Prostate gland (tissue), 2 donors: ENCODE results near the gene TPST2. TPM values are rescaled to one million over a fixed set of nuclear protein-coding genes. Genes with fewer than 3 reads are reported as not detected.
A peak's percentile ranks its signal among the peaks of the same experiment; 100 is the strongest.

ENCODE experiments used
- DNase-seq: peaks from one replicate; pipeline ENCODE4 v3.0.0-alpha.2; 2019; ENCODE audit warnings: low spot score
- H3K27ac ChIP-seq, 2 donors: fragments of 200-600 bp; sonication (generic); 2 replicates each; pipeline ENCODE4 v1.5.1; 2017 to 2019
- H3K27me3 ChIP-seq: fragments of 200-600 bp; sonication (generic); replicated peaks from 2 replicates; pipeline ENCODE4 v1.5.1; 2019; ENCODE audit not compliant: insufficient read depth
- H3K36me3 ChIP-seq, 2 donors: fragments of 200-600 bp; sonication (generic); 1 replicate in 1 of 2; 2 replicates in 1 of 2; pipeline versions ENCODE4 v1.5.1 to v1.8.1; 2017 to 2019
- H3K4me1 ChIP-seq: fragments of 200-600 bp; sonication (generic); replicated peaks from 2 replicates; pipeline ENCODE4 v1.5.1; 2019
- H3K4me3 ChIP-seq, 2 donors: fragments of 200-600 bp; sonication (generic); 2 replicates each; pipeline ENCODE4 v1.5.1; 2017 to 2019
- H3K9me3 ChIP-seq: fragments of 200-600 bp; sonication (generic); 2 replicates; pipeline ENCODE4 v1.5.1; 2017
- POLR2A ChIP-seq: fragments of 450-650 bp; IDR thresholded peaks from one replicate; pipeline ENCODE4 v1.6.1; 2016; ENCODE audit warnings: antibody characterized with exemption, mild to moderate bottlenecking
- POLR2AphosphoS5 ChIP-seq: sonication (generic); formaldehyde crosslinking; IDR thresholded peaks from one replicate; pipeline ENCODE4 v1.6.1; 2017; ENCODE audit warnings: antibody characterized with exemption
- WGBS: methylation state at CpG from one replicate; pipeline ENCODE4 v1.1.5; 2018; 5-methylcytosine and 5-hydroxymethylcytosine counted together
- intact Hi-C: fragments of 100-400 bp; cut with DNase I; formaldehyde crosslinking; loops from one replicate; pipeline ENCODE4 v1.14.2; 2022
- total RNA-seq, 2 donors: library from RNA; depleted of rRNA; stranded (reverse); fragments of >200 nt; gene quantifications; one replicate each; pipeline ENCODE4 v1.1.0, GENCODE V29; 2016
- TF ChIP-seq, protein P1 (sequence below), 4 experiments: fragments of 200-600 bp in 2 of 4; fragments of 450-650 bp in 2 of 4; sonication (generic) in 2 of 4; IDR thresholded peaks; 1 replicate in 3 of 4; 2 replicates in 1 of 4; pipeline ENCODE4 v1.5.1; 2016 to 2019; ENCODE audit warnings: antibody characterized with exemption in 4 of 4, mild to moderate bottlenecking in 2 of 4, moderate library complexity in 2 of 4

TPST2 gene
- total RNA-seq, 2 donors from 2014 or later = 49.4 to 200 TPM

DNA sequence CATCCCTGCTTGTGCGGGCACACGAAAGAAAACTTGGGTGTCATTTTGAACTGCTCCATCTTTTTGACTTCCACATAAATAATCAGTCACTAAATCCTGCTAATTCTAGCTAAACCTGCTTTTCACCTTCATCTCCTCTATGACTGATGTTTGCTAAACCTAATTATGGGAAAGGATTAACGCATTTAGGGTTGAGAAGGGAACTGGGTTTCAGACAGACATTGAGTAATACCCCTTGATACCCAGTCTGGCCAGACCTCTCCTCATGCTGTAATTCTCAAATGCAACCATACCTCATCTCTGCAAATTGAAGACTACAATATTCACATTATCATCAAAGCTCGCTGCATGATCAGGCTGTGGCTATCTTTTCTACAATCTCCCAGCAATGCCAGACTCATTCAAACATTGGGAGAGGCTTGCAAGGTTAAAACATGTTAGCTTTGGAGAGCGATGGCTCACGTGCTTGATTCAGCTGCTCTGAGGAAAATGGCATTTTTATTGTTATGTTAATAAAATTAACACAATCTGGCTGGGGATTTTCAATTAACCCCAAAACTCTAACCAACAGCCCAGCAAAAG lies 108.7 kb downstream of the TPST2 start:
- intact Hi-C loops = loop anchor here (5.0 kb wide), 1 partner anchor 106 kb away; no protein-coding TSS in a partner anchor
- peak overlapping the region in 1 of 2 donors; percentile 98 for H3K27ac ChIP-seq
- no peaks in the 10 kb centered on the region for H3K27me3 ChIP-seq
- WGBS = 39% methylated on average over 6 of the region's 6 CpGs
- H3K4me3 ChIP-seq = no peak overlapping the region
- H3K4me1 ChIP-seq = peaks cover 43% of the 10 kb centered on the region
- no peaks in the 10 kb centered on the region for H3K9me3 ChIP-seq
- TF ChIP-seq, protein P1, sequence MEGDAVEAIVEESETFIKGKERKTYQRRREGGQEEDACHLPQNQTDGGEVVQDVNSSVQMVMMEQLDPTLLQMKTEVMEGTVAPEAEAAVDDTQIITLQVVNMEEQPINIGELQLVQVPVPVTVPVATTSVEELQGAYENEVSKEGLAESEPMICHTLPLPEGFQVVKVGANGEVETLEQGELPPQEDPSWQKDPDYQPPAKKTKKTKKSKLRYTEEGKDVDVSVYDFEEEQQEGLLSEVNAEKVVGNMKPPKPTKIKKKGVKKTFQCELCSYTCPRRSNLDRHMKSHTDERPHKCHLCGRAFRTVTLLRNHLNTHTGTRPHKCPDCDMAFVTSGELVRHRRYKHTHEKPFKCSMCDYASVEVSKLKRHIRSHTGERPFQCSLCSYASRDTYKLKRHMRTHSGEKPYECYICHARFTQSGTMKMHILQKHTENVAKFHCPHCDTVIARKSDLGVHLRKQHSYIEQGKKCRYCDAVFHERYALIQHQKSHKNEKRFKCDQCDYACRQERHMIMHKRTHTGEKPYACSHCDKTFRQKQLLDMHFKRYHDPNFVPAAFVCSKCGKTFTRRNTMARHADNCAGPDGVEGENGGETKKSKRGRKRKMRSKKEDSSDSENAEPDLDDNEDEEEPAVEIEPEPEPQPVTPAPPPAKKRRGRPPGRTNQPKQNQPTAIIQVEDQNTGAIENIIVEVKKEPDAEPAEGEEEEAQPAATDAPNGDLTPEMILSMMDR (IDR thresholded peaks at IDR 0.05) = no peak
- TF ChIP-seq POLR2AphosphoS5 = no peak
- no peak for TF ChIP-seq POLR2A
- H3K36me3 ChIP-seq = no peaks in the 10 kb centered on the region
- no peak for DNase-seq

DNA sequence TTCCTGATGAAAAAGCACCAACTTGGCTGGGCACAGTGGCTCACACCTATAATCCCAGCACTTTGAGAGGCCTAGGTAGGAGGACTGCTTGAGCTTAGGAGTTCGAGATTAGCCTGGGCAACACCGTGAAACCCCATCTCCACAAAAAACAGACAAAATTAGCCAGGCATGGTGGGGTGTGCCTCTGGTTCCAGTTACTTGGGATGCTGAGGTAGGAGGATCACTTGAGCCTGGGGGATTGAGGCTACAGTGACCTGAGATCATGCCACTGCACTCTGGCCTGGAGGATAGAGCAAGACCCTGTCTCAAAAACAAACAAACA lies 109.4 kb downstream of the TPST2 start:
- intact Hi-C loops = loop anchor here (5.0 kb wide), 1 partner anchor 107 kb away; no protein-coding TSS in a partner anchor
- TF ChIP-seq, protein P1 (IDR thresholded peaks at IDR 0.05) = no peak
- TF ChIP-seq POLR2AphosphoS5 (no peak), POLR2A (no peak)
- H3K4me3 ChIP-seq = no peak overlapping the region
- H3K27ac ChIP-seq = peak overlapping the region; percentile 71 to 98
- no peak for DNase-seq
- H3K36me3 ChIP-seq = no peaks in the 10 kb centered on the region
- H3K4me1 ChIP-seq = peaks cover 43% of the 10 kb centered on the region
- no peaks in the 10 kb centered on the region for H3K27me3 ChIP-seq
- H3K9me3 ChIP-seq = no peaks in the 10 kb centered on the region
- WGBS = 55% methylated on average over 2 of the region's 2 CpGs

DNA sequence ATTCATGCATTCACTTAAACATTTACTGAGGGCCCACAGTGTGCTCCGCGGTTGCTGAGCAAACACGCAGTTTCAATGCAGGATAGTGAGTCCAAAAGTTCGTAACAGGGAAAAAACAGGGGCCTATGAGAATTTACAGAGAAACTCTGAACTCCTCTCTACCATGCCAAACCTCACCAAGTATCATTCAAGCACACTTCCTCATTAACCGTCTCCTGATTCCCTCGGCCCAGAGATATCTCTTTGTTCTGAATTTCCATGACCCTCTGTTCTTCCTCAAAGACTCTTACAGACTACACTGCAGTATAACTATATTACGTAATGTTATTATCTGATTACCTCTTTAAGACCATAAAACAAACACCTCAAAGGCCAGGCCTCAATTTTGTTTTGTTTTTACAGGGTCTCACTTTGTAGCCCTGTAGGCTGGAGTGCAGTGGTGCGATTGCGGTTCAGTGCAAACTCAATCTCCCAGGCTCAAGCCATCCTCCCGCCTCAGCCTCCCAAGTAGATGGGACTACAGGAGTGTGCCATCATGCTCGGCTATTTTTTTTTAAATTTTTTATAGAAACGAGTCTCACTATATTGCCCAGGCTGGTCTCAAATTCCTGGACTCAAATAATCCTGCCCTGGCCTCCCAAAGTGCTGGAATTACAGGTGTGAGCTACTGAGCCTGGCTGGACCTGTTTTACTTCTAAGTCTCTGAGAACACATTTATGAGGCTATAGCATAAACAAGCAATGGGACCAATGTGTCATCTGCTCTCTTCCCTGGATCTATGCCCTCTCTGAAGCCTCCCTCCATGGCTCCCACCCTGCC lies 109.9 kb downstream of the TPST2 start:
- Histone ChIP-seq H3K27ac (peak overlapping the region; percentile 71 to 98), H3K36me3 (no peaks in the 10 kb centered on the region), H3K27me3 (no peaks in the 10 kb centered on the region), H3K4me3 (peak overlapping the region in 1 of 2 donors; percentile 18), H3K4me1 (peaks cover 43% of the 10 kb centered on the region), H3K9me3 (no peaks in the 10 kb centered on the region)
- no peak for TF ChIP-seq POLR2A
- TF ChIP-seq, protein P1 (IDR thresholded peaks at IDR 0.05) = no peak
- peak; percentile 64 for TF ChIP-seq POLR2AphosphoS5
- DNase-seq = peak; percentile 63
- WGBS = 42% methylated on average over 12 of the region's 12 CpGs
- intact Hi-C loops = loop anchor here (5.0 kb wide), 1 partner anchor 107 kb away; no protein-coding TSS in a partner anchor

DNA sequence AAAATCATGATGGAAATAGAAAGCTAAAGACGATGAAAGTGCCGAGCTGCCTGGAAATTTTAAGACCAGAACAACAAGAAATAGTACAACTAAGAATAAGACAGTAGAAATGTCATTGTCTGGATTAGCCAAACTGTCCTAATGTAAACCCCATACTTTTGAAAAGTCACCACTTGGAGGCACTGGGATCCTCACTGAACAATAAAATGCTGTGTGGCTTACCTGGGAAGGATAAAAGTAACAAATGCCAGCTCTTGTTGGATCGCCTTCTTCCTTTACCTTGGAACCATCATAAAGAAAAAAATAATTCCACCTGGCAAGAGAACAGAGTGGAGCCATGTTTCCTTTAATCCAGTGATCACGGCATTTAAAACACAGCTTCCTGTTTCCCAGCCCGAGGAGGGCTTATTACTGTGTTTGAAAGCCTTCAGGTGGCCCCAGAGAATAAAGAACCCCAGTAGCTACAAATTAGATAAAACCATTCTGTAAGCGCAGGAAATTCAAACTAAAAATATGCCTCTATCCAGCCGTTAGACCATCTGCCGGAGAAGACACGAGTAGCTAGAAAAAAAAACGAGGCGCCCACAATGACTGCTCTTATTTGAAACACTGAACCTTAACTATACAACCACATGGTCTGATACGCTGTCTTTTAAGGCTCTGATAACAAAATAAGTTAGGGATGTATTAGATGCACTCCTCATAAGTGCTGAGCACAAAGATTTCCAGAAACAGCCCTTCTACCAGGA lies 110.7 kb downstream of the TPST2 start:
- intact Hi-C loops = no loop called here
- peak overlapping the region; percentile 71 to 98 for H3K27ac ChIP-seq
- H3K36me3 ChIP-seq = no peaks in the 10 kb centered on the region
- H3K4me3 ChIP-seq = peak overlapping the region in 1 of 2 donors; percentile 18
- 31% methylated on average over 12 of the region's 12 CpGs for WGBS
- TF ChIP-seq, protein P1 (IDR thresholded peaks at IDR 0.05) = peak in 2 of 4 experiments; percentile 7 to 36
- TF ChIP-seq POLR2A (no peak), POLR2AphosphoS5 (peak; percentile 53)
- DNase-seq = peak; percentile 29
- H3K9me3 ChIP-seq = no peaks in the 10 kb centered on the region
- H3K4me1 ChIP-seq = peaks cover 39% of the 10 kb centered on the region
- no peaks in the 10 kb centered on the region for H3K27me3 ChIP-seq
